GM12878 (cell line): ENCODE measurements around the gene MBNL1. TPM values are rescaled to one million over a fixed set of nuclear protein-coding genes. Genes with fewer than 3 reads are reported as not detected.

ENCODE experiments used
- ATAC-seq: fragments of 200-7000 bp; cut with Tn5 transposase; 3 replicates; pipeline ENCODE4 v1.9.1; 2020; ENCODE audit warnings: mild to moderate bottlenecking, moderate library complexity
- BruUV-seq: library from RNA; stranded (reverse); fragments of 400-500 nt; replicated peaks from 2 replicates; lab custom pipeline; 2021; lab: Mats Ljungman, UMichigan
- CTCF ChIA-PET: fragments of 300-600 bp; sonication (Branson Sonifier 250); formaldehyde crosslinking; extraction: SDS; loops from one replicate; lab custom pipeline; 2021; ENCODE audit warnings: inconsistent platforms; lab: Yijun Ruan, JAX
- POLR2A ChIA-PET: fragments of 350-600 bp; formaldehyde crosslinking; extraction: SDS; loops from one replicate; lab custom pipeline; 2021; ENCODE audit warnings: inconsistent platforms; lab: Charles Lee
- RAD21 ChIA-PET: fragments of 300-600 bp; sonication (Branson Sonifier 250); formaldehyde crosslinking; loops from one replicate; lab custom pipeline; 2023; ENCODE audit warnings: antibody characterized with exemption; ENCODE audit not compliant: unreplicated experiment; lab: Charles Lee
- SMC1A ChIA-PET: fragments of 300-600 bp; sonication (Branson Sonifier 250); formaldehyde crosslinking; loops from one replicate; lab custom pipeline; 2023; ENCODE audit not compliant: unreplicated experiment, uncharacterized antibody; lab: Charles Lee
- DNase-seq: peaks from one replicate; pipeline ENCODE4 v3.0.0-alpha.2; 2011; ENCODE audit warnings: low read depth, low spot score
- FAIRE-seq: peaks from 3 replicates; lab custom pipeline; 2011; peaks lifted over from hg19 to GRCh38; lab: Jason Lieb, UNC
- H2AFZ ChIP-seq: 2 replicates; pipeline ENCODE4 v1.6.0; 2011; ENCODE audit warnings: low read depth, low read length, control low read depth; ENCODE audit not compliant: control insufficient read depth
- H3K27ac ChIP-seq: 2 replicates; pipeline ENCODE4 v1.5.1; 2011; ENCODE audit warnings: control low read depth; ENCODE audit not compliant: control insufficient read depth, insufficient read depth
- H3K27me3 ChIP-seq, 2 experiments: replicated peaks in 1 of 2; 2 replicates each; pipeline versions ENCODE4 v1.6.0 to v1.6.1; 2011; ENCODE audit warnings: low read length in 1 of 2; ENCODE audit not compliant: control insufficient read depth in 2 of 2, insufficient read depth in 2 of 2
- H3K36me3 ChIP-seq, 2 experiments: 2 replicates each; pipeline ENCODE4 v1.5.1; 2011; ENCODE audit warnings: low read length in 1 of 2; ENCODE audit not compliant: control insufficient read depth in 2 of 2, insufficient read depth in 2 of 2
- H3K4me1 ChIP-seq: 2 replicates; pipeline ENCODE4 v1.6.1; 2011; ENCODE audit warnings: mild to moderate bottlenecking, low read length, moderate library complexity, mixed read lengths; ENCODE audit not compliant: control insufficient read depth, insufficient read depth
- H3K4me2 ChIP-seq: 2 replicates; pipeline ENCODE4 v1.6.0; 2011; ENCODE audit warnings: control low read depth; ENCODE audit not compliant: control insufficient read depth, insufficient read depth
- H3K4me3 ChIP-seq: fragments of 200-600 bp; sonication (generic); 2 replicates; pipeline ENCODE4 v1.5.1; 2016
- H3K79me2 ChIP-seq: 2 replicates; pipeline ENCODE4 v1.6.0; 2011; ENCODE audit warnings: low read length; ENCODE audit not compliant: control insufficient read depth, insufficient read depth
- H3K9ac ChIP-seq: 2 replicates; pipeline ENCODE4 v1.8.0; 2011; ENCODE audit warnings: low read length, control low read depth, mixed read lengths; ENCODE audit not compliant: control insufficient read depth, insufficient read depth
- H3K9me3 ChIP-seq: replicated peaks from 3 replicates; pipeline ENCODE4 v1.5.1; 2011; ENCODE audit warnings: mild to moderate bottlenecking, low read length; ENCODE audit not compliant: control insufficient read depth, insufficient read depth
- H4K20me1 ChIP-seq: 2 replicates; pipeline ENCODE4 v1.6.0; 2011; ENCODE audit not compliant: control insufficient read depth, insufficient read depth
- BHLHE40 ChIP-seq, 2 experiments: fragments of 450-650 bp in 1 of 2; IDR thresholded peaks; 2 replicates each; pipeline ENCODE4 v1.6.1; 2011 to 2017; ENCODE audit warnings: low read depth in 2 of 2, borderline replicate concordance in 1 of 2, improper control_type of control experiment in 1 of 2, low read length in 1 of 2, mild to moderate bottlenecking in 1 of 2
- CHD1 ChIP-seq: IDR thresholded peaks from 2 replicates; pipeline ENCODE4 v1.6.1; 2012; ENCODE audit warnings: low read depth, low read length, improper control_type of control experiment
- CREM ChIP-seq: IDR thresholded peaks from 2 replicates; pipeline ENCODE4 v1.6.1; 2014; ENCODE audit warnings: antibody characterized with exemption, low read depth
- HCFC1 ChIP-seq: fragments of 150-350 bp; IDR thresholded peaks from 2 replicates; pipeline ENCODE4 v1.6.1; 2014; ENCODE audit warnings: low read length
- IKZF2 ChIP-seq, 2 experiments: fragments of 450-650 bp; IDR thresholded peaks; 2 replicates each; pipeline ENCODE4 v1.6.1; 2017; ENCODE audit warnings: mild to moderate bottlenecking in 2 of 2, moderate library complexity in 2 of 2
- NBN ChIP-seq: fragments of 450-650 bp; IDR thresholded peaks from 2 replicates; pipeline ENCODE4 v1.6.1; 2016
- RAD21 ChIP-seq: IDR thresholded peaks from 2 replicates; pipeline ENCODE4 v1.6.1; 2011; ENCODE audit warnings: mild to moderate bottlenecking, low read depth, low read length, moderate library complexity; ENCODE audit not compliant: insufficient read depth
- RELA ChIP-seq: fragments of 450-650 bp; IDR thresholded peaks from 2 replicates; pipeline ENCODE4 v1.8.0; 2014; ENCODE audit warnings: borderline replicate concordance; ENCODE audit not compliant: partially characterized antibody
- SIN3A ChIP-seq: IDR thresholded peaks from 2 replicates; pipeline ENCODE4 v1.6.1; 2012; ENCODE audit warnings: low read depth, low read length, improper control_type of control experiment
- SMARCA5 ChIP-seq: fragments of 450-650 bp; IDR thresholded peaks from 2 replicates; pipeline ENCODE4 v1.6.1; 2017; ENCODE audit warnings: mild to moderate bottlenecking
- SREBF1 ChIP-seq: IDR thresholded peaks from 2 replicates; pipeline ENCODE4 v1.6.1; 2012; ENCODE audit warnings: mild to moderate bottlenecking, low read length
- SREBF2 ChIP-seq: IDR thresholded peaks from 2 replicates; pipeline ENCODE4 v1.6.1; 2012; ENCODE audit warnings: mild to moderate bottlenecking, low read length
- SUZ12 ChIP-seq: fragments of 200-600 bp; sonication (generic); IDR thresholded peaks from one replicate; pipeline ENCODE4 v1.6.1; 2018; ENCODE audit warnings: antibody characterized with exemption, mild to moderate bottlenecking; ENCODE audit not compliant: unreplicated experiment
- YBX1 ChIP-seq: fragments of 450-650 bp; IDR thresholded peaks from 2 replicates; pipeline ENCODE4 v1.6.1; 2016; ENCODE audit warnings: antibody characterized with exemption
- ZNF207 ChIP-seq: fragments of 450-650 bp; IDR thresholded peaks from 2 replicates; pipeline ENCODE4 v1.6.1; 2014; ENCODE audit warnings: antibody characterized with exemption, mild to moderate bottlenecking, borderline replicate concordance
- ZNF24 ChIP-seq: fragments of 450-650 bp; IDR thresholded peaks from 2 replicates; pipeline ENCODE4 v1.6.1; 2017; ENCODE audit warnings: antibody characterized with exemption, mild to moderate bottlenecking
- in situ Hi-C: fragments of 300-500 bp; cut with MboI; formaldehyde crosslinking; loops from 9 replicates; pipeline ENCODE4 v1.14.3; 2018; ENCODE audit warnings: mixed read lengths
- intact Hi-C: fragments of 100-400 bp; cut with micrococcal nuclease; formaldehyde crosslinking; loops from one replicate; pipeline ENCODE4 v1.14.2; 2022; ENCODE audit not compliant: unreplicated experiment
- polyA plus RNA-seq, 11 experiments: library from polyadenylated mRNA; depleted of rRNA in 4 of 11; unstranded in 6 of 11; stranded (reverse) in 5 of 11; fragments of >200 nt; fragmentation: Nextera tagmentation in 4 of 11; fragmentation: Illumina TruSeq in 1 of 11; extraction: Ambion mirVana in 4 of 11; extraction: Trizol in 1 of 11; gene quantifications; 1 replicate in 1 of 11; 2 replicates in 10 of 11; pipeline versions ENCODE4 v1.2.1 to v1.2.3, GENCODE V29; 2011 to 2016; ENCODE audit warnings: inconsistent platforms in 2 of 11, missing spikeins in 2 of 11, low read depth in 1 of 11
- total RNA-seq, 4 experiments: library from RNA; depleted of rRNA in 3 of 4; stranded (reverse); fragments of >200 nt in 3 of 4; fragmentation: Illumina TruSeq in 1 of 4; extraction: Trizol in 1 of 4; gene quantifications; 2 replicates each; pipeline versions ENCODE4 v1.2.1 to v1.2.3, GENCODE V29; 2013 to 2021
- TF ChIP-seq, protein P1 (sequence below): IDR thresholded peaks from 2 replicates; pipeline ENCODE4 v1.6.1; 2011; ENCODE audit warnings: borderline replicate concordance, low read depth, mild to moderate bottlenecking, moderate library complexity, low read length; ENCODE audit not compliant: insufficient read depth, poor library complexity, severe bottlenecking
- TF ChIP-seq, protein P2 (sequence below): IDR thresholded peaks from 2 replicates; pipeline ENCODE4 v1.6.1; 2012; ENCODE audit warnings: low read depth, low read length, improper control_type of control experiment
- TF ChIP-seq, protein P3 (sequence below): IDR thresholded peaks from 2 replicates; pipeline ENCODE4 v1.6.1; 2012; ENCODE audit warnings: low read depth, low read length, improper control_type of control experiment

MBNL1 gene
- total and polyA plus RNA-seq, 10 of the 15 experiments (the other 5 are each of a cell fraction or from before 2014, with no cell fraction given): 59.6 to 337 (median 143) TPM

DNA sequence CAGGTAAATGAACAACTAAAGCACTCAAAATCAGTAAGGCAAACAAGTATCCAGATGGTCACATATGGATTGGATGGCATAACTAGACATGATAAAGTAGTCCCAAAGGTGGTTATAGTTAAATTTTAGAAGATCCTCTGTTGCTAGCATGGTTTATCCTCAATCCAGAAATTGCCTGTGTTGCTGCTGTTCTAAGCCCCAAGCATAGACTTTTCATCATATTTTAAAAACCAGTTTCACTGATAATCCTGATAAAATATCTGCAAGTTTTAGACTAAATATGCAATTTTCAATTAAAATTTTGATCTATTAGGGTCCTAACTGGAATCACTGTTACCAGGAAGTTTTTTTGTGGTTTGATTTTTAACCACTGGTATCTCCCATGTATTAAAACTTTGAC is 35.4 kb downstream of the MBNL1 start:
- Histone ChIP-seq H3K27me3 (no peaks in the 10 kb centered on the region), H3K4me3 (no peak overlapping the region), H3K79me2 (peaks cover 88% of the 10 kb centered on the region), H3K4me1 (peaks cover 32% of the 10 kb centered on the region), H3K36me3 (peaks cover 6 to 25% of the 10 kb centered on the region in 2 experiments), H4K20me1 (peaks cover 4% of the 10 kb centered on the region; the same call in 1 of the 2 replicates), H3K27ac (no peak overlapping the region; the same call in 1 of the 2 replicates), H3K9me3 (no peaks in the 10 kb centered on the region; the same call in 2 of the 3 replicates), H3K9ac (no peak overlapping the region), H3K4me2 (no peak overlapping the region), H2AFZ (no peak overlapping the region)
- ChIA-PET CTCF (no interaction called here), POLR2A (interaction anchor here (1.1 kb wide), 1 partner anchor 21 kb away, joined by 3 read pairs; no protein-coding TSS in a partner anchor), RAD21 (interaction anchor here (1.6 to 2.9 kb wide), 4 partner anchors 14 to 28 kb away, joined by 4 to 24 read pairs (median 6); no protein-coding TSS in a partner anchor), SMC1A (interaction anchor here (0.9 to 7.1 kb wide), 8 partner anchors 9 to 139 kb away, joined by 3 to 72 read pairs (median 6); no protein-coding TSS in a partner anchor)
- no peak for ATAC-seq
- in situ Hi-C loops (no loop called here), intact Hi-C loops (no loop called here)
- no peak for DNase-seq
- BruUV-seq: no TSS peak
- no peak for FAIRE-seq
- TF ChIP-seq CREM: no peak
- TF ChIP-seq RELA: no peak
- no peak for TF ChIP-seq CHD1
- TF ChIP-seq ZNF24: no peak
- TF ChIP-seq YBX1: no peak
- TF ChIP-seq, protein P1, sequence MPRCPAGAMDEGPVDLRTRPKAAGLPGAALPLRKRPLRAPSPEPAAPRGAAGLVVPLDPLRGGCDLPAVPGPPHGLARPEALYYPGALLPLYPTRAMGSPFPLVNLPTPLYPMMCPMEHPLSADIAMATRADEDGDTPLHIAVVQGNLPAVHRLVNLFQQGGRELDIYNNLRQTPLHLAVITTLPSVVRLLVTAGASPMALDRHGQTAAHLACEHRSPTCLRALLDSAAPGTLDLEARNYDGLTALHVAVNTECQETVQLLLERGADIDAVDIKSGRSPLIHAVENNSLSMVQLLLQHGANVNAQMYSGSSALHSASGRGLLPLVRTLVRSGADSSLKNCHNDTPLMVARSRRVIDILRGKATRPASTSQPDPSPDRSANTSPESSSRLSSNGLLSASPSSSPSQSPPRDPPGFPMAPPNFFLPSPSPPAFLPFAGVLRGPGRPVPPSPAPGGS: no peak
- TF ChIP-seq HCFC1: no peak
- no peak for TF ChIP-seq IKZF2 (IDR thresholded peaks at IDR 0.05)
- no peak for TF ChIP-seq SMARCA5
- TF ChIP-seq, protein P2, sequence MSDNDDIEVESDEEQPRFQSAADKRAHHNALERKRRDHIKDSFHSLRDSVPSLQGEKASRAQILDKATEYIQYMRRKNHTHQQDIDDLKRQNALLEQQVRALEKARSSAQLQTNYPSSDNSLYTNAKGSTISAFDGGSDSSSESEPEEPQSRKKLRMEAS: no peak
- TF ChIP-seq ZNF207: no peak
- TF ChIP-seq SREBF2: no peak
- TF ChIP-seq SIN3A: no peak
- no peak for TF ChIP-seq SUZ12
- TF ChIP-seq RAD21: no peak
- TF ChIP-seq, protein P3, sequence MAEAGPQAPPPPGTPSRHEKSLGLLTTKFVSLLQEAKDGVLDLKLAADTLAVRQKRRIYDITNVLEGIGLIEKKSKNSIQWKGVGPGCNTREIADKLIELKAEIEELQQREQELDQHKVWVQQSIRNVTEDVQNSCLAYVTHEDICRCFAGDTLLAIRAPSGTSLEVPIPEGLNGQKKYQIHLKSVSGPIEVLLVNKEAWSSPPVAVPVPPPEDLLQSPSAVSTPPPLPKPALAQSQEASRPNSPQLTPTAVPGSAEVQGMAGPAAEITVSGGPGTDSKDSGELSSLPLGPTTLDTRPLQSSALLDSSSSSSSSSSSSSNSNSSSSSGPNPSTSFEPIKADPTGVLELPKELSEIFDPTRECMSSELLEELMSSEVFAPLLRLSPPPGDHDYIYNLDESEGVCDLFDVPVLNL: no peak
- TF ChIP-seq BHLHE40 (IDR thresholded peaks at IDR 0.05; ENCODE audit: borderline replicate concordance in 1 of 2, low read depth in 2 of 2, low read length in 1 of 2): no peak
- TF ChIP-seq SREBF1: no peak
- no peak for TF ChIP-seq NBN
